ENCODE data around the gene HEBP1. TPM values are rescaled to one million over a fixed set of nuclear protein-coding genes. Genes with fewer than 3 reads are reported as not detected.

HEBP1 gene
- total RNA-seq, 1 donor from 2014 or later, result 83.3 TPM

- H3K36me3 Mint-ChIP-seq (ENCODE audit: low read depth, unreplicated experiment), result peaks cover 44% of the 10 kb centered on the region
- peak overlapping the region; percentile 39 for H3K4me3 Mint-ChIP-seq (ENCODE audit: unreplicated experiment)
- TF ChIP-seq CTCF (IDR thresholded peaks at IDR 0.05; ENCODE audit: unreplicated experiment), result no peak
- no peaks in the 10 kb centered on the region for H3K27me3 Mint-ChIP-seq (ENCODE audit: unreplicated experiment)
- DNase-seq (ENCODE audit: low spot score), result no peak
- peaks cover 4% of the 10 kb centered on the region for H3K9me3 Mint-ChIP-seq (ENCODE audit: unreplicated experiment)
- no peak overlapping the region for H3K27ac Mint-ChIP-seq (ENCODE audit: unreplicated experiment)
- no peaks in the 10 kb centered on the region for H3K4me1 Mint-ChIP-seq (ENCODE audit: unreplicated experiment)
Measured at GRCh38 chr12:12974211-12974610, 25.9 kb downstream of the HEBP1 start.

DNA sequence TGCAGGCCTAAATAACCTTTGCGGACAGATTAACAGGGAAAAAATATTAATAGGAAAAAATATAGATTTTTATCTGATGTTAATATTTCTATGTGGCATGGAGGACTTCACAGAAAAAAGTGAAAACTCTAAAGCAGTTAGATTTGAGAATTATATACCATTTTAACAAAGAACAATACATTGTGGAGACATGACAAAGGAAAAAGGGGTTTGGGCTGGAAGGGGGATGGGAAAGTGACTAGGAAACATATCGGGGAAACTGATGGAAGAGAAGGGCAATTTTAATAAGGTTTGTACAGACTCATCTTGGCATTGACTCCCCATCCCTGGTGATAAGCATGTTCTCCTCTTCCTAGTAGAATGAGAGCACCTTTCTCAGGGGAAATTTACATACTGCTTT lies 27.0 kb downstream of the HEBP1 start:
- Mint-ChIP-seq H3K4me3 (ENCODE audit: unreplicated experiment) (peak overlapping the region; percentile 37), H3K4me1 (ENCODE audit: unreplicated experiment) (no peaks in the 10 kb centered on the region), H3K27me3 (ENCODE audit: unreplicated experiment) (no peaks in the 10 kb centered on the region), H3K27ac (ENCODE audit: unreplicated experiment) (no peak overlapping the region), H3K9me3 (ENCODE audit: unreplicated experiment) (peaks cover 4% of the 10 kb centered on the region), H3K36me3 (ENCODE audit: low read depth, unreplicated experiment) (peaks cover 48% of the 10 kb centered on the region)
- no peak for TF ChIP-seq CTCF (IDR thresholded peaks at IDR 0.05; ENCODE audit: unreplicated experiment)
- no peak for DNase-seq (ENCODE audit: low spot score)

DNA sequence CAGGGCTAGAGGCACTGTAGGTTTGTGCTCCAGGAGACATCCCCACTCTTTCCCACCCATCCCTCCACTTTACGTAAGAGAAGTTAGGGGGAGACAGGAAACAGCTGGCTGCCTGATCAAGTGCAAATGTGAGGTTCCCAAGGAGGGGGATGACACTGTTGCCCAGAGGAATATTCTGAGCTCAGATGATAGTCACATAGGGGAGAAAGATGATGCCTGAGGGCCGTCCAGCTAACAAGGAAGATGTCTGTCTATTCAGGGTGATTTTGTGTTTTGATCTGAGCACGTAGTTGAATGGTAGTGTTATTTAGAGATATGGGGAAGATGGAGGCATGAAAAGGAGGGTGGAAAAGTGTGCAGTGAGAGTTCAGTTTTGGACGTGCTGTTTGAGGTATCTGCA lies 34.2 kb downstream of the HEBP1 start:
- peaks cover 5% of the 10 kb centered on the region for H3K27me3 Mint-ChIP-seq (ENCODE audit: unreplicated experiment)
- no peak overlapping the region for H3K4me3 Mint-ChIP-seq (ENCODE audit: unreplicated experiment)
- H3K9me3 Mint-ChIP-seq (ENCODE audit: unreplicated experiment), result no peaks in the 10 kb centered on the region
- peak overlapping the region; percentile 5 for H3K27ac Mint-ChIP-seq (ENCODE audit: unreplicated experiment)
- no peak for DNase-seq (ENCODE audit: low spot score)
- H3K4me1 Mint-ChIP-seq (ENCODE audit: unreplicated experiment), result peaks cover 15% of the 10 kb centered on the region
- H3K36me3 Mint-ChIP-seq (ENCODE audit: low read depth, unreplicated experiment), result peaks cover 26% of the 10 kb centered on the region
- TF ChIP-seq CTCF (IDR thresholded peaks at IDR 0.05; ENCODE audit: unreplicated experiment), result no peak

DNA sequence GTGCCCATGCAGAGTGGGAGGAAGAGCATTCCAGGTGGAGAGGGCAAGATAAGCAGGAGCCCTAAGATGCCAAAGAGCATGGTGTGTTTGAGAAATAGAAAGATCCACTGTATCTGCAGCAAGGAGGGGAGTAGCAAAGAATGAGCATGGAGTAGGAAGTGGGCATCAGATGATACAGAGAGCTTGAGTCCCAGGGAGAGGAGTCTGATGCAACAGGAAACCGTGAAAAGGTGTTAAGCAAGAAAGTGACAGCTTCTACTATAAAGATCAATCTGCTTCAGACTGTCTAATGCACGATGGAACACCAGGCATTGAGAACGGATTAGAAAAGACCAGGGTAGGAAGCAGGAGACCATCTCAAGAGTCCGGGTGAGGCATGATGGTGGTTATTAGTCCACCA lies 35.8 kb downstream of the HEBP1 start:
- Mint-ChIP-seq H3K27ac (ENCODE audit: unreplicated experiment) (no peak overlapping the region), H3K27me3 (ENCODE audit: unreplicated experiment) (peaks cover 5% of the 10 kb centered on the region), H3K9me3 (ENCODE audit: unreplicated experiment) (no peaks in the 10 kb centered on the region), H3K36me3 (ENCODE audit: low read depth, unreplicated experiment) (peaks cover 26% of the 10 kb centered on the region), H3K4me1 (ENCODE audit: unreplicated experiment) (peaks cover 15% of the 10 kb centered on the region), H3K4me3 (ENCODE audit: unreplicated experiment) (no peak overlapping the region)
- DNase-seq (ENCODE audit: low spot score), result no peak
- no peak for TF ChIP-seq CTCF (IDR thresholded peaks at IDR 0.05; ENCODE audit: unreplicated experiment)

DNA sequence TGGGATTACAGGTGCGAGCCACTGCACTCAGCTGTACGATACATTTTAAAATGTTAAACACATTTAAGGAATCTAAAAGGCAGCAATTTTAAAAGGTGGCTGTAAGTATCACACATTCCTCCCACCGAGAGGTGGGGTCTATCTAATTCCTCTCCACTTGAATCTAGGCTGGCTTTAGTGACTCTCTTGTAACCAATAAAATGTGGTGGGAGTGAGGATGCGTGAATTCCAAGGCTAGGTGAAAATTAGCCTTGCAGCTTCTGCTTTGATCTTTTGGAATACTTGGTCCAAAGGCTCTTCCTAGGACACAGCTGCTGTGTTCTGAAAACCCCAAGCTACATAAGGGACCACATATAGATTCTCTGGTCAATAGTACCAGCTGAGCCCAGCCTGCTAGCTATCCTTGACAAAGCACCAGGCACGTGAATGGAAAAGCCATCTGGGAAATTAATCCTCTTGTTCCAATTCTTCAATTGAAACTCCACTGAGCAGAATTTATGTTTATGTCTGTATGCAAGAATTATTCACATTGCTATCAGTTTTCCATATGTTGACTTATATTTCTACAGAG lies 39.3 kb downstream of the HEBP1 start:
- peaks cover 13% of the 10 kb centered on the region for H3K36me3 Mint-ChIP-seq (ENCODE audit: low read depth, unreplicated experiment)
- no peak for DNase-seq (ENCODE audit: low spot score)
- peaks cover 11% of the 10 kb centered on the region for H3K4me1 Mint-ChIP-seq (ENCODE audit: unreplicated experiment)
- peaks cover 9% of the 10 kb centered on the region for H3K27me3 Mint-ChIP-seq (ENCODE audit: unreplicated experiment)
- TF ChIP-seq CTCF (IDR thresholded peaks at IDR 0.05; ENCODE audit: unreplicated experiment), result no peak
- H3K4me3 Mint-ChIP-seq (ENCODE audit: unreplicated experiment), result no peak overlapping the region
- H3K9me3 Mint-ChIP-seq (ENCODE audit: unreplicated experiment), result no peaks in the 10 kb centered on the region
- H3K27ac Mint-ChIP-seq (ENCODE audit: unreplicated experiment), result peak overlapping the region; percentile 64

Measured in endothelial cell (in vitro differentiated cells).